ENCODE measurements around the gene MAPKAP1. TPM values are rescaled to one million over a fixed set of nuclear protein-coding genes. Genes with fewer than 3 reads are reported as not detected.

MAPKAP1 gene
- total and polyA plus RNA-seq, 2 of the 13 experiments (the other 11 are each of a cell fraction or from before 2014, with no cell fraction given) = 45.0 to 64.3 TPM

GRCh38 chr9:125632321-125633115, 74.5 kb downstream of the MAPKAP1 start (continued):
- TF ChIP-seq, protein P1, sequence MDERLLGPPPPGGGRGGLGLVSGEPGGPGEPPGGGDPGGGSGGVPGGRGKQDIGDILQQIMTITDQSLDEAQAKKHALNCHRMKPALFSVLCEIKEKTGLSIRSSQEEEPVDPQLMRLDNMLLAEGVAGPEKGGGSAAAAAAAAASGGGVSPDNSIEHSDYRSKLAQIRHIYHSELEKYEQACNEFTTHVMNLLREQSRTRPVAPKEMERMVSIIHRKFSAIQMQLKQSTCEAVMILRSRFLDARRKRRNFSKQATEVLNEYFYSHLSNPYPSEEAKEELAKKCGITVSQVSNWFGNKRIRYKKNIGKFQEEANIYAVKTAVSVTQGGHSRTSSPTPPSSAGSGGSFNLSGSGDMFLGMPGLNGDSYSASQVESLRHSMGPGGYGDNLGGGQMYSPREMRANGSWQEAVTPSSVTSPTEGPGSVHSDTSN (CRISPR knock-in tag; IDR thresholded peaks at IDR 0.05) = peak; percentile 72
- TF ChIP-seq SOX13 (IDR thresholded peaks at IDR 0.05) = no peak
- TF ChIP-seq SOX13 (CRISPR knock-in tag; conservative IDR thresholded peaks at IDR 0.05 in 1 of 2, IDR thresholded peaks at IDR 0.05 in 1 of 2) = 0 out of 4 replicates have a peak, but pooled peaks of 1 of the 2 experiments have one; percentile 39
- TF ChIP-seq MEIS2 (CRISPR knock-in tag; IDR thresholded peaks at IDR 0.05) = peak; percentile 98
- peak; percentile 32; the same call in 1 of the 2 replicates for TF ChIP-seq MAX (IDR thresholded peaks at IDR 0.05)
- peak; percentile 49; the same call in 1 of the 2 replicates for TF ChIP-seq HNF4G (IDR thresholded peaks at IDR 0.05; ENCODE audit: borderline replicate concordance, low read depth, low read length)
- TF ChIP-seq HNF4G (CRISPR knock-in tag; IDR thresholded peaks at IDR 0.05; ENCODE audit: borderline replicate concordance, low read depth) = no peak
- peak; percentile 49 for TF ChIP-seq ASH2L (IDR thresholded peaks at IDR 0.05; ENCODE audit: insufficient read length, low read depth, low read length)
- TF ChIP-seq ZNF644 (CRISPR knock-in tag; IDR thresholded peaks at IDR 0.05; ENCODE audit: low read depth) = peak; percentile 75; the same call in 1 of the 2 replicates
- no peak for TF ChIP-seq SOX6 (IDR thresholded peaks at IDR 0.05)
- TF ChIP-seq SOX6 (CRISPR knock-in tag; IDR thresholded peaks at IDR 0.05) = peak; percentile 53; the same call in 1 of the 2 replicates
- peak; percentile 27; the same call in 1 of the 2 replicates for TF ChIP-seq SALL1 (CRISPR knock-in tag; IDR thresholded peaks at IDR 0.05)
- TF ChIP-seq NCOR1 (IDR thresholded peaks at IDR 0.05; ENCODE audit: borderline replicate concordance, low read length) = peak; percentile 72; the same call in 1 of the 2 replicates
- no peak for TF ChIP-seq SRSF1 (optimal IDR thresholded peaks at IDR 0.05; ENCODE audit: low read depth, low read length)
- peak; percentile 43; the same call in 1 of the 2 replicates for TF ChIP-seq ARID5B (CRISPR knock-in tag; IDR thresholded peaks at IDR 0.05)
- TF ChIP-seq GATAD2A (CRISPR knock-in tag; IDR thresholded peaks at IDR 0.05) = peak; percentile 46
- peak; percentile 58; the same call in 1 of the 2 replicates for TF ChIP-seq EHMT2 (IDR thresholded peaks at IDR 0.05; ENCODE audit: borderline replicate concordance, low read depth, low read length)
- no peak for TF ChIP-seq MAF1 (CRISPR knock-in tag; IDR thresholded peaks at IDR 0.05; ENCODE audit: borderline replicate concordance)
- peak; percentile 47; the same call in 1 of the 2 replicates for TF ChIP-seq ARNT2 (CRISPR knock-in tag; IDR thresholded peaks at IDR 0.05; ENCODE audit: low read depth)
- TF ChIP-seq, protein P2, sequence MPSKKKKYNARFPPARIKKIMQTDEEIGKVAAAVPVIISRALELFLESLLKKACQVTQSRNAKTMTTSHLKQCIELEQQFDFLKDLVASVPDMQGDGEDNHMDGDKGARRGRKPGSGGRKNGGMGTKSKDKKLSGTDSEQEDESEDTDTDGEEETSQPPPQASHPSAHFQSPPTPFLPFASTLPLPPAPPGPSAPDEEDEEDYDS (CRISPR knock-in tag; IDR thresholded peaks at IDR 0.05) = no peak

All from HepG2 (cell line).